HG03159 (cell line): ENCODE data around the gene GSK3A.
"Not testable (repeated sequence)": the region's sequence is repeated elsewhere in the genome, so short reads cannot be mapped to it uniquely, and the experiment has no call there.

ENCODE experiments used
- ATAC-seq: cut with Tn5 transposase; IDR thresholded peaks from one replicate; pipeline ENCODE4 v1.9.1; 2021; ENCODE audit warnings: mild to moderate bottlenecking, moderate library complexity; ENCODE audit not compliant: unreplicated experiment

GSK3A gene

DNA sequence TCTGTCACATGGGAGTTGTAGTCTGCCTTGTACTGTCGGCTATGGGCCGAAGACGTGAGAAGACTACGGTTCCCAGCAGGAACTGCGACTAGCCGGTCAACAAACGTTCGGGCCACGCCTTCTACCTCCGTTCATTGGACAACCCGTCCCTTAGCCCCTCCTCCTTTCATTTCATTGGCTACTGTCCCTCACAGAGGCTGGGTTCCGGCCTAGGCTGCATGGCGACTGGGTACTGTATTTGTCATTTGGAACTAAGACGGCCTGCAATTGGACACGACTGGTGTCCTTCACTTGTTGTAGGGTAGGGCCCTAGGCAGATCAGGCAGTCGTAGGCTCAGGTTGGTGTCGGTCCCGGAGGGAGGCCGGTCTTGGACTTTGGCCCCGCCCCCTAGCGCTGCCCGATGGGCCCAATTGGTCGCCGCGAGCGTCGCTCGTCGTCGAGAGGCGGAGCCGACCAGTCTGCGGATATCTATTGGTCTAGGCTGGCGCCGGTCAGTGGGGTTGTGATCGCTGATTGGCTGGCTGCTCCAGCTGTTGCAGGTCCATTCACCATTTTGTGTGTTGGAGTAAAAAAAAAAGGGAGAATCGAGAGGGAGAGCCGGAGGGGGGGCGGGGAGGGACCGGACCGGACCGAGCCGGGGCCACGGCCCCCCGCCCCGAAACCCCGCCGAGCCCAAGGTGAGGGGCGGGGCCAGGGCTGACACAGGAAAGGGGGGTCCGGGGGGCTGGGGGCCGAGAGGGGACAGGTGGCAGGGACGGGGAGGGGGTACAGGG lies 26.5 kb upstream of the GSK3A start, which contains the start of gene CIC:
CIC (plus strand) TSS at position 549 of the 774 bp plus-strand sequence. CDS start 2,532 bp downstream, outside the sequence.
- peak; percentile 83 for ATAC-seq

DNA sequence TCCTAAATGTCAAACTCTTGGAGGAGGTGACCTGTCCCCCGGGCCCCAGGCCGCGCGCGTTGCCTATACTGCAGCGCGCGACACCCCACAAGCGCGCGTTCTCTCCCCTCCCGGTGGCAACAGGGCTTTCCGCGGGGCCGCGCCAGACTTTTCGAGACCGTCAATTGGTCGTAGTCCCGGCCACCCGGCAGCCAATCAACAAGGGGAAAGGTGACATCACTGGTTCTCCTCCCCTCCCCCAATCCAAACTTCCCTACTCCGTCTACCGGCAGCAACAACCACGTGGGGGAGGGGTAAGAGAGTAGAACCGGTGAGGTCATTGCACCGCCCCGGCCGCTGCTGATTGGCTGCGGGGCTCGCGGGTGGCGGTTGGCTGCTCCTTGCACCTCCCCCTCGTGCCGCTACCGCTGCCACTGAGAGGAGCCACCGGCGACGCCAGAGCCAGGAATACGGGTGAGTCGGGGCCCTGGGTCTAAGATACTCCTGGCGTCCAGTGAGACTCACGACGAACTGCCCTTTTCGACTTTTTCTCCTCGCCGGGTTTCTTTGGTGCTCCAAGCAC lies 25.8 kb upstream of the GSK3A start:
- peak; percentile 50 for ATAC-seq

DNA sequence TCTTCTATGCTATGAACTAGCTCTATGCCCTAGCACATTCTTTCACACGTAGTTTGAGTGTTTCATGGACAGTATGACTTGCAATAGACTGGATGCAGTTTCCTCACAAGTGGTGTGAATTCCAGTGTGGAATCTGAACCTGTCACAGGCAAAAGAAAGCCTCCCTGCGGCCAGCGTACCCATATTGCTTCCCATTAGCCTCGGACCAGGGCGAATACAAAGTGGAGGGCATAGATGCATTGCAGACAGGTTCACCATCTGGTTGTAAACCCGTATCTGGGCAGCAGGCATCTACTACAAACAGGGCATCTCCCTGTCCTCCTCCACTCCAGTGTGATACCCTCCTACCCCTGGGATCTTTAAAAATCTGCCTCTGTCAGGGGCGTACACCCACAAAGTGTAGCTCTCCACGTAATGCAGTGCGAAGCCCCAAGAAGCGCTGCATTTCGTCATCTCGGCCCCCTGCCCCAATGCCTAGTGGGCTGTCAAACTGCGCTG lies 25.3 kb upstream of the GSK3A start:
- ATAC-seq: no peak

DNA sequence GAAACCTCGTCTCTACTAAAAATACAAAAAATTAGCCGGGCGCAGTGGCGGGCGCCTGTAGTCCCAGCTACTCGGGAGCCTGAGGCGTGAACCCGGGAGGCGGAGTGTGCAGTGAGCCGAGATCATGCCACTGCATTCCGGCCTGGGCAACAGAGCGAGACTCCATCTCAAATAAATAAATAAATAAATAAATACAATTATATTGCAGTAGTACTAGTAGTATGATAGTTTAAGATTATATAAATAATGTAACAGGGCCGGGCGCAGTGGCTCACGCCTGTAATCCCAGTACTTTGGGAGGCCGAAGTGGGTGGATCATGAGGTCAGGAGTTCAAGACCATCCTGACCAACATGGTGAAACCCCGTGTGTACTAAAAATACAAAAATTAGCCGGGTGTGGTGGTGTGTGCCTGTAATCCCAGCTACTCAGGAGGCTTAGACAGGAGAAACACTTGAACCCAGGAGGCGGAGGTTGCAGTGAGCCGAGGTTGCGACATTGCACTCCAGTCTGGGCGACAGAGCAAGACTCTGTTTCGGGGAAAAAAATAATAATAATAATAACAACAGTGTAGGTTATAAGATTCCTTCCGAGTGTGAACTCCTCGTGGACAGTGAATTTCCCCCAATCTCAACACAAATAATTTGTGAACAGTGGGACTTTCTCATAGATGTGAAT lies 24.7 kb upstream of the GSK3A start:
- ATAC-seq: not testable (repeated sequence)

DNA sequence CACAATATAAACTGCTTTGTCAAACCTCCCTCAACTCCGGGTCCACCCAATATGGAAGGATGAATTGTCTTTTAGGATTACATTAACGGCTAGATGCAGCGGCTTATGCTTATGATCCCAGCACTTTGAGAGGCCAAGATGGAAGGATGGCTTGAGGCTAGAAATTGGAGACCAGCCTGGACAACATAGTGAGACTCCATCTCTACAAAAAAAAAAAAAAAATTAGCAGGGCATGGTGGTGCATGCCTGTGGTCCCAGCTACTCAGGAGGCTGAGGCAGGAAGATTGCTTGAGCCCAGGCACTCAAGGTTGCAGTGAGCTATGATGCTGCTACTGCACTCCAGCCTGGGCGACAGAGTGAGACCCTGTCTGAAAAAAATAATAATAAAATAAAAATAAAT lies 23.7 kb upstream of the GSK3A start:
- not testable (repeated sequence) for ATAC-seq

DNA sequence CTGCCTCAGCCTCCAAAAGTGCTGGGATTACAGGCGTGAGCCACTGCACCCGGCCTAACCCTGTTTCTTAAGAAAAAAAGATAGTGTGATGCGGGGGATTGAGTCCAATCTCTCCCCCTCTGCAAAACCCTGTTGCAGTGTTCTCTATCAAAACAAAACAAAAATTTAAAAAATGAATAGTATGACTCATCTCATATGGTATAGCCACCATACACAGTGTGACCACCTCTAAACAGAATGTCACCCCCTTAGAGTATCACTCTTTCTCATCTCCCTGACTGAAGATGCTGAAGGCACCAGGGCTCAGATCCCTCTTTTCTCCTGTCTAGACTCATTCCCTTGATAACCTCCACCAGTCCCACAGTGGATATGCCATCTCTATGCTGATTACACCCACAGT lies 19.4 kb upstream of the GSK3A start:
- ATAC-seq: no peak

DNA sequence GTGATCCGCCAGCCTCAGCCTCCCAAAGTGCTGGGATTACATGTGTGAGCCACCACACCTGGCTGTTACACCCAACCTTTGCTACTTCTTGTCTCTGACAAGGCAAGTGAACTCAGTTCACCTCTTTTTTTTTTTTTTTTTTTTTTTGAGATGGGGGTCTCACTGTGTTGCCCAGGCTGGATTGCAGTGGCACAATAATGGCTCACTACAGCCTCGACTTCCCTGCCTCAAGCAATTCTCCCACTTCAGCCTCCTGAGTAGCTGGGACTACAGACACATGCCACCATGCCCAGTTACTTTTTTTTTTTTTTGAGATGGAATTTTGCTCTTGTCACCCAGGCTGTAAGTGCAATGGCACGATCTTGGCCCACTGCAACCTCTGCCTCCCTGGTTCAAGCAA lies 15.4 kb upstream of the GSK3A start:
- ATAC-seq: not testable (repeated sequence)

DNA sequence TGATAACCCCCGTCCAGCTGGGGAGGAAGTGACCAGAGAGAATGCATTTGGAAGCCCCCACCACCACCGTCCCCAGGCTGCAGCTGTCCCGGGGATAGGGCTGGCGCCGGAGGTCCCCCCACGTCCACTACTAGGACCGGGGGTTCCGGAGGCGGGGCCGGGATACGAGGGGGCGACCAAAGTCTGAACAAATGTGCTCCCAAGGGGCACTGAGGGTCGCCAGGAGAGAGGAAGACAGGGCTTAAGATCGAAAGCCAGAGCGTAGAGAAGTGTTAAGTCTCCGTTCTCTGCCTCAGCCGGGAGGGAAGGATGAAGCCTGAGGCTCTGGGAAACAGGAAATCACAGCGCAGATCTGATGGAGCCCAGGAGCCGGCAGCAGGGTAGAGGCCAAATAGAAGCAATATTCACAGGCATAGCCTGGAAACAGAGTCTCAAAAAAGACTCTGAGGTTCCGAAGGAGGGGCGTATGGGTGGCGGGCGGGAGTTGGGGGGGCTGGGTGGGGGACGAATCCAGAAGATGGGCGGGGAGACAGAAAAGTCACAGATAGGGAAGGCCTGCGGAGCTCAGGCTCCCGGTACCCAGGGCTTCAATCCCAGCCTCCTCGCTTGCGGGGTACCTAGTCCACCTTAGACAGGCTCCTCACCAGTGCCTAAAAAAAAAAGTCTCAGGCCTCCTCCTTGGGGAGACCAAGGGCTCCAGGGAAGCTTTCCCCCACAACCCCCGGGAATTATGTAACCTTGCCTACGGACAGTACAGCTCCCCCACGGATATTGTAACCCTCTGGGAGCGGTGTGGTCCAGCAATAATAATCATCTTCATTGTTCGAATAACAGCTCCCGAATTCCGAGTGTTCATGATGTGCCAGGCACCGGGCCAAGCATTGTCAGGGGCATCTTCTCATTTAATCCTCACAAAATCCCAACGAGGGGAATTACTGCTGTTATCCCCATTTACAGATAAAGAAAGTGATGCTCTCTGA lies 13.7 kb upstream of the GSK3A start:
- no peak for ATAC-seq

DNA sequence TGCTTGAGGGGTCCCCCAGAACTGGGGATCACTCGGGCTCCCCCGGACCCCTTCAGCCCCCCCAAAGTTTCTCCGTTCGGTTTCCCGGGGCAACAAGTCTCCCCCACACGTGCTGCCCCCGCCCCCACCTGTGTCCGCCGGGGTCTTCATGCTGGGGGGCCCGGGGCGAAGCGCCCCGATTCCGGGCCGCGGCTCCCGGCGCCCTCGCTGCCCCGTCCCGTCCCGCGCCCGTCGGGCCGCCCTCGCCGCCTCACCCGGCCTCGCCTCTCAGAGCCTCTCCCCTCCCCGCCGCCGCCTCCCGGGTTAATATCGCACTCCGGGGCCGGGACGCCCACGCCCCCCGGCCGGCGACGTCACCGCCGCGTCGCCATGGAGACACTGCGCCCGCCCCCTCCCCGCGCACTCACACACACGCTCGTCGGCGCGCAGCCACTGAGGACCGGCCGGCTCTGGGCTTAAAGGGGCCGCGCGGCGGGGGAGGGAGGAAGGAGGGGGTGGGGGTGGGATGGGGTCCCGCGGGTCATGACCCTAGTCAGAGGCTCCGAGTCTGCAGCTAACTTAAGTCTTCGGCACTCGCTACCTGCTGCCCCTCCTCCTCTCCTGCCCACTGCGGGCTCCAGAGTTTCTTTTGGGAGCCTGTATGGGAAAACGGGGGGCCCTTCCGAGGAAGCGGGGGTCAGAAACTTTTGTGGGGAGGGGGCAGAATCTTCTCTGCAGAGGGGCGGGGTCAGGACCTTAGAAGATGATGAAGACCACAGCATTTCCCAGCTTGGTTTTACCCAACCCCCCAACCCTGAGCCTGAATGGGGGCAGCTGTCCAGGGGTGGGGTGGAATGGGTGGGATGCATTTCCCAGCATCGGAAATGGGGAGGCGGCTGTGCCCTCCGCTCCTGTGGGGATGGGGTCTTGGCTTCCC lies 12.7 kb upstream of the GSK3A start, which contains the start of gene ERF:
ERF (minus strand) TSS at position 279 of the 916 bp plus-strand sequence; CDS start at position 150, 129 bp downstream.
- peak; percentile 63 for ATAC-seq

DNA sequence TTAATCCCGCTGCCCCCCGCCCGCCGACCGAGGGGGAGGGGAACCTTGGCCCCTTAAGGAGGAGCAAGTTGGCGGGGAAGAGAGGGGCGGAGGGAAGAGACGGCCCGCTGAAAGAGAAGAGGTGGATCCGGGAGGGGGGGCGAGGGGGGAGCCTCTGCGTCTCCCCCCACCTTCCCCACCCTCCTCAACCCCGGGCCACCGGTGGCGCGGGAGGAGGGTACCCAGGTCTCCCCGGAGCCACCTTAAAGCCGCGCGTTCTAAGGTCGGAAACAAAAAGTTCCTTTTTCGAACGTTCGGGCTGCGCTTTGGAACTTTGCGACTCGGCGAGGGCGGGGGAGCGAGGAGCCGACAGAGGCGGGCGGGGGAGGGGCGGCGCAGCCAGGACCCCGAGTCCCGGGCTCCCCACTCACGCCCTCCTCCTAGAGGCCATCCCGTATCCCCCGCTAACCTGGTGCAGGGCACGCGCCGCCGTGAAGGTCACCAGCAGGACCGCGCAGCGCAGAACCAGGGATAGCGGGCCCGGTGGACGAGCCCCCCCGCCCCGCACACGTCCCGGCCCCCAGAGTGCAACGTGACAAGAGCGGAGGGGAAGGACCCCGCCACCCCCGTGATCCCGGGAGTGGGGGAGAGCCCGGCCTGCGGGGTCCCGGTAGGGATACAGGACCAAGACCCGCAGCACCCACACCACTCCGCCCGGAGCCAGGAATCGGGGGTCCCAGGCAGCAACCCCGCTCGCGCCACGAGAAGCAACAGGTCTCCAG lies 11.9 kb upstream of the GSK3A start:
- peak; percentile 29 for ATAC-seq

DNA sequence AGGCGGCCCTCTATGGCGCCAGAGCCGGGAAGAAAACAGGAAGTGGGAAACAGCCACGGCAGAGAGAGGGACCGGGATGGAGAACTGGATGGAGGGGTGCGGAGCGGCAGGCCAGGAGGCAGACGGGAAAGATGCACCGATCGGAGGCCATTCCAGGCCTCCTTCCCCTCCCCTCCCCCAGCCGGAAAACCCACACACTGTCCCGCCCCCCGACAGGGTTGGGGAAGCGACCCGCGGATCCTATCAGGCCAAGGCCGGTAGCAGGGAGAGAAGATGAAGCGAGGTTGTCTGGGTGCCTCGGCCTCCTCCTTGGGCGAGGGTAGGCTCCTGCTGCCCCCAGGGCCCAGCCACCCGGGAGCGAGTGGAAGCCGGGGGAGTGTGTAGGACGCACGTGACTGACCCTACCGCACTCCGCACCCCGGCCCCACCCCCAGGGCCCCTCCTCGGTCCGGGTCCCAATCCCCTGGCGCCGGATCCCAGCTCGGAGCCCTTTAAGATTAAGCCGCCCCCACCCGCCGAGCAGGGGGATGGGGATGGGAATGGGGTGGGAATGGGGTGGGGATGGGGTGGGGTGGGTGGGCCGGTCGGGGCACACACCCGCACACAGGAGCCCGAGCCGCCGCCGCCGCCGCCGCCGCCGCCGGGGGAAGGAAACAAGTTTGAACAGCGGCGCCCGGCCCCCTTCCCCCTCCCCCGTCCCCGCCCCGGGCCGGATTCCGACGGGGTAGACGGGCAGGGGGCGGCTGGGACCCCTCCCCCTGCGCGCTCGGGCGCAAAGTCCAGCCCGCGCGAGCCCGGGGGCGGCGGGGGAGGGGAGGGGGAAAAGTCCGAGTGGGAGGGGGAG lies 11.1 kb upstream of the GSK3A start:
- ATAC-seq: peak; percentile 15

DNA sequence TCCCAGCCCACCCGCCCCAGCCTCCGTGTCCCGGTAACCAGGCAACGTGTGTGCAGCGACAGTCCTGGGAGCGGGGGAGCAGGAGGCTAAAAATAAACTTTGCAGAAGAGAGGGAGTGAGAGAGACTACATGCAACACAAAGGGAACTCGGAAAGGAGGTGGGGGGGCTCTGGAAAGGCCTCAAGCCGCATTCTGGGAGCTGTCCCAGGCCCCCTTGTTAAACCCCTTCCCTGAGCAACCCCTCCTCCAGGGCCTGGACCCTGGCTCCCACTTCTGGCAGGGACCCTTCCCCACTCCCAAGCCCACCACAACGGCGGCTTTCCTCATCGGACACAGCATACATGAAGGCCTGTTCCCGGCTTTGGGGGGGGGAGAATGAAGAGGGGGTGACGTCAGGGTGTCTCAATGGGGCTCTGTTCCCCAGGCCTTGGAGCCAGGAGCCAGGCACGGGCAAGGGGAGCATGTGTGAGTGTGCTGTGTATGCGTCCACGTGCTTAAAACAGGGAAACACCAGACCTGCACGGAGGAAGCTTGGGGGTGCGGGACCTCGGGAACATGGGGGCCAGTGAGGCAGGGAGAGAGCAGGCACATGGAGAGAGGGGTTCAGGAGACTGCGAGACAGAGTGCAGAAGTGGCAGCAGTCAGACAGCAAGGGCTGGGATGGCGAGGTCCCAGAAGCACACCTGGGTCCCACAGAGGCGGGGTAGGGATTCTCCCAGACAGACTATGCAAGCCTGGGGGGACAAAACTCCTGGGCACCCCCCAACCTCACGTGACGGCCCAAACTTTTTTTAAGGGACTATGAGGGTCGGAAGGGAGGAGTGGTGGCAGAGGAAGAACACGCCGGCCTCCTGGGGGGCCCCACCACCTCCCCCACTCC lies 10.2 kb upstream of the GSK3A start:
- no peak for ATAC-seq

DNA sequence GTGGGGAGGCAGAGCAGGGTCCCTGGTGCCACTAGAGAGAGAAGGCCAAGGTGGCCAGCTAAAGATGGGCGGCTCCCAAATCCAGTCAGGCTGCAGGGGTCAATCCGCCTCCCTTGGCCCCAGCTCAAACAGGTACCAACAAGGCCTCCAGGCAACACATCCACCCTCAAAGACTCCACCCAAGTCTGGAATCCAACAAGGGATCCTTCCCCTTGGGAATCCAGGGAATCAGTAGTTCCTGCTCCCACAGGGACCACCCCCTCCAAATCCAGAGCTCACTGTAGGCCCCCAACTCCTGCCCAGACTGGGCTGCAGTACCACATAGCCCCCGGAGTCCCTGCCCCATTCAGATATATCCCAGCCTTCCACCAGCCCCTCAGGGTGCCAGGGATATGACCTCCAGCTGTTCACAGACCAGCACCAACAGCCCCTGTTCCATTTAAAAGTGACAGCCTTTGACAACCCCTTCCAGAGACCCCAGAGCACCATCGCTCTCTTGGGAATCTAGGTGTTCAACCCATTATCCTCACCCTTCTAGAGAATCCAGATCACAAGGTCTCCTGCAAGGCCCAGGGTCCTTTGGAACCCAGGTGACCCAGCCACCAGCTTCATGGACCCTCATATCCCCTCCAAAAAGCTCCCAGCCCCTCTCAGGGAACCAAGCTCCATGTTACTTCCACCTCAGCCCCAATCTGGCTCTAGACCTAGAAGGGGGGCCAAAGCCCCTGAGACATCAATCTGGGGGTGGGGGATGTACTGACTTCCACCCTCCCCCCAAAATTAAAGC lies 9.4 kb upstream of the GSK3A start:
- no peak for ATAC-seq

DNA sequence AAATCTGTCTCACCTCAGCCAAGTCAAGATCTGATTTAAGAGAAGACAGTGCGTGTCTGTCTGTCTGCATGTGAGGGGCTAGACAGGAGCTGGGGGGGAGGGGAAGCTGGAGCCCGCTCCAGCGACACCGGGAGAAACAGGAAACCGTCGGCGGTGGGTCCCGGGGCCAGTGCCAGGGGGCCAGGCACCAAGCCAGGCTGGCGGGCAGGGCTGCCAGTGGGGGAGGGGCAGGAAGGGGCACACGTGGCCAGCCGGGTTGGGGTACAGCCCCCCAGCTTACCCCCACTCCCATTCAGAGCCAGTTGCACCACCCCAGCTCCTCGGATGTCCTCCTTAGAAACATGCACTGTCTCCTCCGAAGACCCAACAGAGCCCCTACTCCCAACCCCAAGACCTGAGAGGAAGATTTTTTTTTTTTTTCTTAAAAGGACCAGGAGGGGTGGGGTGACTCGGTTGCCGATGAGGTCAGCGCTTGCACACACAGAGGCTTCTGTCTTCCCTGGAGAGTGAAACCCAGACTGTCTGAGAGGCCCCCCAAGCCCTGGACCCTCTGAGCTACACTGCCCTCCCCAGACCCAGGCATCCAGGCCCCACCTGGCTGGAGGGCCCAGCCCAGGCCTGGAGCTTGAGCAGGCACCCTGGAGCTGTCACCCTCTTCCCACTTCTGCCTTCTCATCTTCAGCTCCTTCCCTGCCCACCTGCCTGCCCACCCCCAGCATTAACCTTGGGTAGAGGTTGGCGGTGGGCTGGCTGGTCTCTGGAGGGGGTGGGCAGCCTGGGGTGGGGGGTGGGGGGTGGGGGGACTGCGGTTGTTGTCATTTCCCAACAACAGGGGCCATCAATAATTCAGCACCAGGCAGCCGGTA lies 8.5 kb upstream of the GSK3A start:
- no peak for ATAC-seq

DNA sequence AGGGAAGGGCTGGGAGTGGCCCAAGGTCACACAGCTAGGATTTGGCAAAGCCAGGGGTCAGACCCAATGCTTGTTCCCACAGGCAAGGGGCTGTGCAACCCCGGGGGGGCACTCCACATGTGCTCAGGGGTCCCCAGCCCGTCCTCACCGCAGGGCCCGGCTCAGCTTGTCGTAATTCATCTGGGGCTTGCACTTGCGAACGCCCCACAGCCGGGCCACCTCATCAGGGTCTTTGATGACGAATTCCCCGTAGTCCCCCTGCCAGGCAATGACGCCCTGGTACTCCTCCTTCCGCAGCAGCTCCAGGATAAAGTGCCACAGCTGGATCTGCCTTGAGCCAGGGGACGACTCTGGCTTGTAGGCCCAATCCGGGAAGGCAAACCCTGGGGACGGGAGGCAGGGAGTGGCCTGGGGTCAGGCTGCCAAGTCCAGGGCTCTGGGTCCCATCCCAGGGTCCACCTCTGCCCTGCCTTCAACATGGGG lies 7.8 kb upstream of the GSK3A start:
- ATAC-seq: no peak
